ENCODE results near the gene GOLGA6L10. TPM values are rescaled to one million over a fixed set of nuclear protein-coding genes. Genes with fewer than 3 reads are reported as not detected.
"Not testable (repeated sequence)": the region's sequence is repeated elsewhere in the genome, so short reads cannot be mapped to it uniquely, and the experiment has no call there.

Gene GOLGA6L10
- total and polyA plus RNA-seq, 2 experiments from 2014 or later: 0.12 to 0.24 TPM

DNA sequence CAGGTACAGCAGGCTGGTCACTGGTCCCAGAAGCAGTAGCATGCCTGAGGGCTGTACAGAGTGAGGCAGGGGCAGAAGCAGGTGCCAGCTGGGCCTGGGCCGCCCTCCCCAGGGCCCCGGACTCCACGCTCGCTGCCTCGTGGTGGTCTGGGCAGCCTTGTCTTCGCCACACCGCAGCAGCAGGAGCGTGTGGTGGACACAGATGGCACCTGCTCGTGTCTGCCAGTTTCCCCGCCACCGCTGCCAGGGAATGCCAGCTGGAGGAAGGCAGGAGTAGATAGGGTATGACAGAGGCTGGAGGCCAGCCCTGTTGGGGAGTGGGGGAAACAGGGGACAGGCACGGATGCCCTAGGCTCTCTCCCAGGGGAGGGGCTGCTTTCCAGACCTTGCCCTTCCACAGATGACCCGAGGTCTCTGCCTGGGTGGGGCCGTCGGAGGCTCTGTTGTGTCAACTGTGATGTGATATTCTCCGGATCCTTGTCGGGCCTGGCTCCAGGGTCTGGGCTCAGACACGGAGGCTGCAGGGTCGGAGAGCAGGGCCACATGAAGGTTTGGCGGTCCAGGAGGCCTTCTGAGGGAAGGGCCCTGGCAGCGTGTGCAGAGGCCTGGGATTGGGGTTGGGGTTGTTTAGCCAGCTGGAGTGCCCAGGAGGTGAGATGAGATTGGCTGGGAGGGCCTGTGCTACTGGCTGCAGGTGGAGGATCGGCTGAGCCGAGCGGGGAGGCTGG is 33.6 kb downstream of the GOLGA6L10 start:
- Histone ChIP-seq H3K27me3 (no peaks in the 10 kb centered on the region), H3K9me3 (ENCODE audit: low read depth) (no peaks in the 10 kb centered on the region), H3K4me3 (no peak overlapping the region), H3K36me3 (no peaks in the 10 kb centered on the region), H3K27ac (no peak overlapping the region), H3K4me1 (ENCODE audit: low read depth) (no peaks in the 10 kb centered on the region)
- TF ChIP-seq CTCF (IDR thresholded peaks at IDR 0.05; ENCODE audit: low read depth, low read length): no peak
- no peak for DNase-seq (ENCODE audit: low read depth in 1 of 2, low spot score in 1 of 2)

DNA sequence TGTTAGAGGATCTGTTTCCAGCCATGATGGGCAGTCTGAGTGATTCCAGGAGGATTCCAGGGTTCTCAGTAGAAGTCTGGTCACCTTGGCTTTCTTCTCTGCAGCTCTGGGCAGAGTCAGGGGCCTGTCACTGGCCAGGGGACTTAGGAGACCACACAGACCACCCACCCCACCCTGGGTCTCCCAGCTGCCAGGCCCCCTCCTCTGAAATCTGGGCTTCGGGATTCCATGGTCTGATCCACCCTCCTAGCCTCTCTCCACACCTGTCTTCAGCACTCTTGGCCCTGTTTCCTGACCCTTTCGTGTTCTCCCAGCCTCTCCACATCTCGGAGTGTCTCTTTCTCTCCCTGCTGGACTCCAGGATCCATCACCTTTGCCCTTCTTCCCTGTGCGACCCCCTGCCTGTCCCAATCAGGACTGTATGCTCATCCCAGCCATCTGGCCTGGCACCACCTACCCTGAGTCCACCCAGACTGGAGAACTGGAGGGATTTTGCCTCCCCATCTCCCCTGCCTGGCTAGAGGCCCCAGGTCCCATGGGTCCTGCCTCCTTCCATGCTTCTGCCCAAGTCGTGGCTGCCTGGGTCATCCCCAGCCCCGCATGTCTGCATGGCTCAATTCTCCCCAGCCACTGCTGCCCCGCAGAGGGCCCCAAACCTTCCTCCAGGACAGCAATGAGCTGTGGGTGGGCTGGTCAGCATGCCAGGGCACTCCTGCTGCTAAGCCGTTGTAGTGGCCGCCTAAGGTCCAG is 34.3 kb downstream of the GOLGA6L10 start:
- Histone ChIP-seq H3K36me3 (no peaks in the 10 kb centered on the region), H3K9me3 (ENCODE audit: low read depth) (no peaks in the 10 kb centered on the region), H3K4me3 (no peak overlapping the region), H3K27me3 (no peaks in the 10 kb centered on the region), H3K4me1 (ENCODE audit: low read depth) (no peaks in the 10 kb centered on the region), H3K27ac (no peak overlapping the region)
- no peak for TF ChIP-seq CTCF (IDR thresholded peaks at IDR 0.05; ENCODE audit: low read depth, low read length)
- no peak for DNase-seq (ENCODE audit: low read depth in 1 of 2, low spot score in 1 of 2)

GRCh38 chr15:82313951-82314768 is 35.1 kb downstream of the GOLGA6L10 start:
- not testable (repeated sequence) for H3K4me3 ChIP-seq; H3K36me3 ChIP-seq; H3K27me3 ChIP-seq; H3K9me3 ChIP-seq (ENCODE audit: low read depth); H3K27ac ChIP-seq; DNase-seq (ENCODE audit: low read depth in 1 of 2, low spot score in 1 of 2); H3K4me1 ChIP-seq (ENCODE audit: low read depth)

DNA sequence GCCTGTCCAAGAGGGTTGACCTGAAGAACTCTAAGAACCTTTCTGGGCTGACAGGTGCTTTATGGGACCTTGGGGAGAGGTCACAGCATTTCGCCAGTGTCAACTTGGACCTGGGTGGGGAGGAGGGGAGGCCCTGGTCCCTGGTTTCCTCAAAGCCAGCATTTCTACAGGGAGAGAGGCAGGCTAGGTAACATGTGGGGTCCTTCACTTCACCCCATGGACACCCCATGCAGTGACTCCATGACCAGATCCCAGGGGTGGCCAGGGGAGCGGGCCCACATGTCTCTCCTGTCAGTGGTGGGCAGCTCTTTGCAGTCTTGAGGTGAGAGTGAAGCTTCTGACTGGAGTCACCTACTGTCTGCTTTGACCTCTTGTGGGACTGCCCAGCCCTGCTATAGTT is 35.8 kb downstream of the GOLGA6L10 start:
- H3K4me3 ChIP-seq: no peak overlapping the region
- no peak overlapping the region for H3K27ac ChIP-seq
- H3K9me3 ChIP-seq (ENCODE audit: low read depth): no peaks in the 10 kb centered on the region
- H3K27me3 ChIP-seq: no peaks in the 10 kb centered on the region
- no peaks in the 10 kb centered on the region for H3K4me1 ChIP-seq (ENCODE audit: low read depth)
- H3K36me3 ChIP-seq: no peaks in the 10 kb centered on the region
- no peak for TF ChIP-seq CTCF (IDR thresholded peaks at IDR 0.05; ENCODE audit: low read depth, low read length)
- no peak for DNase-seq (ENCODE audit: low read depth in 1 of 2, low spot score in 1 of 2)

DNA sequence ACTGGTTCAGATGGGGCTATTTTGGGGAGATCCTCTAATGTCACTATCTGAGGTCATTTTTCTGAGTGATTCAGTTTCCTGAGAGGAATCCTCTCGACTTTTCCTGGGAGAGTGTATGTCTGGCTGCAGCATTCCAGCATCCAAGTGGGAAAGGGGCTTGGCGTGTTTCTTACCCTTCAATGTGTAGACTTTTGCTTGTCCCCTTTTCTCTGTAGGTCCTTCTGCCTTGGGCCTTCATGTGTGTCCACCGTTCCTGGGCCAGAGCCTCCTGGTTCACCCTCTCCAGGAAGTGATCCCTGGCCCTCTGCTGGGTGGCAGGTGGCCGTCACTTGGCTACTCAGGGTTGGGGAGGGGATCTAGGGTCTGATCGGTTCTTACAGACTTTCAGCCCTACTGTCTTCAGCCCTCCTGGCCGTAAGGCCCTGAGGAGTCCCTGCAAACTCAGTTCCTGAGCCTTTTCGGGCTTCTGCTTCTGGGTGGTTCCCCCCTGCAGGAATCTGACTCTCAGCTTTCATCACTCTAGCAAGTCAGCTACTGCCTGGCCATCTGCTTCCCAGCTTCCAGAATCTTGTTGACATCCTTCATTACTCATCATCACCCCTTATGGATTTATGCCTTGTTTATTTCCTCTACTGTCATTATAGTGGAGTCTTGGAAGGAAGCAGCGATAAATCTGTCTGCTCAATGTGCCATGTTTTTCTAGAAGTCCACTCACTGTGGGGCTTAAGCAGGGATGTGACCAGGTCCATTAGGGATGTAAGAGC is 36.5 kb downstream of the GOLGA6L10 start:
- H3K27me3 ChIP-seq: no peaks in the 10 kb centered on the region
- H3K4me1 ChIP-seq (ENCODE audit: low read depth): no peaks in the 10 kb centered on the region
- no peaks in the 10 kb centered on the region for H3K36me3 ChIP-seq
- H3K9me3 ChIP-seq (ENCODE audit: low read depth): no peaks in the 10 kb centered on the region
- no peak overlapping the region for H3K27ac ChIP-seq
- DNase-seq (ENCODE audit: low read depth in 1 of 2, low spot score in 1 of 2): peak in 1 of 2 donors; percentile 16
- no peak overlapping the region for H3K4me3 ChIP-seq
- TF ChIP-seq CTCF (IDR thresholded peaks at IDR 0.05; ENCODE audit: low read depth, low read length): no peak

DNA sequence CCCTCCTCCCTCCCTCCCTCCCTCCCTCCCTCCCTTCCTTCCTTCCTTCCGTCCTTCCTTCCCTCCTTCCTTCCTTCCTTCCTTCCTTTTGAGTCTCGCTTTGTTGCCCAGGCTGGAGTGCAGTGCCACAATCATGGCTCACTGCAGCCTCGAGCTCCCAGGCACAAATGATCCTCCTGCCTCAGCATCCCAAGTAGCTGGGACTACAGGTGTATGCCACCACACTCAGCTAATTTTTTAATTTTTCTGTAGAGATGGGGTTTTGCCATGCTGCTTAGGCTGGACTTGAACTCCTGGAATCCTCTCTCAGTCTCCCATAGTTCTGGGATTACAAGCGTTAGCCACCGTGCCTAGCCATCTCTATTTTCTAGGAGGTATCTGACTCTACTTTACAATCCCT is 38.0 kb downstream of the GOLGA6L10 start:
- H3K4me1 ChIP-seq (ENCODE audit: low read depth); H3K4me3 ChIP-seq; H3K27me3 ChIP-seq; H3K36me3 ChIP-seq; H3K9me3 ChIP-seq (ENCODE audit: low read depth); H3K27ac ChIP-seq; DNase-seq (ENCODE audit: low read depth in 1 of 2, low spot score in 1 of 2): not testable (repeated sequence)
